HG03108 (cell line): Measurements from ENCODE around the gene NAA38.
A peak's percentile ranks its signal among the peaks of the same experiment; 100 is the strongest.

Experiments
- ATAC-seq: cut with Tn5 transposase; IDR thresholded peaks from one replicate; pipeline ENCODE4 v1.9.1; 2021; ENCODE audit warnings: moderate library complexity; ENCODE audit not compliant: unreplicated experiment

The NAA38 gene

GRCh38 chr17:7841915-7842379 is 15.4 kb downstream of the NAA38 start:
- ATAC-seq = peak; percentile 19

GRCh38 chr17:7841396-7841914 is 15.9 kb downstream of the NAA38 start:
- peak; percentile 13 for ATAC-seq

- no peak for ATAC-seq
Observed at GRCh38 chr17:7840875-7841274, 16.5 kb downstream of the NAA38 start.

- ATAC-seq = no peak
Observed at GRCh38 chr17:7840441-7840840, 16.9 kb downstream of the NAA38 start.

GRCh38 chr17:7839876-7840261 is 17.5 kb downstream of the NAA38 start:
- ATAC-seq = no peak

DNA sequence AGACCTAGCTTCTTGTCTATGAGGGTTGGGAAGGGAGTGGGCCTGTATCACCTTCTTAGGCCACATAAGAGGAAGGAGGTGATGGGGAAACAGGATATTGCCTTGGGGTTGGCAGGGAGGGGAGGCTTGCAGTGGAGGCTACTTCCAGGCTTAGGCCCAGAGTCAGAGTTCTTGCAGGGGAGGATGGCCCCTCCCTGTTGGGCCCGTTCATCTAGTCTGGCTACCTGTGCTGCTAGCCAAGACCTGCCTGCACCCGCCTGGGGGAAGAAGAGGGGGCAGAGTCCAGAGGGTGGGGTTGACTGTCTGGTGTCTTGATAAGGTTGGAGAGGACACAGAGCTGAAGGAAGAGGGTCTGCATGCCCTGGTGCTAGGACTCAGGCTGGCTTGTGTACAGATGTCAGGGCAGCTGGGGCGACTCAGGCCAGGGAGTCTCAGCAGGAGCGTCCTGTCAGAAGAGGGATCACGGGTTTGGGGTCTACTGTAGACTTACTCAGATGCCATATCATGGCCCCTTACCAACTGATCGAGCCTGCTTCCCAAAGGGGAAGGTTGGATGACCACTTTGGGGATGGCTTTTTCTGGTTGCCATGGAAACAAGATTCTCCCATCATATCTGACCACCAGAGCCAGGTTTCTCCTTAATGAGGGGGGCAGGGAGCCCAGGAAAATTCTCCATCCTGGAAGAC is 18.0 kb downstream of the NAA38 start:
- ATAC-seq = no peak

GRCh38 chr17:7838090-7839075 is 19.0 kb downstream of the NAA38 start:
- ATAC-seq = no peak

GRCh38 chr17:7837408-7838088 is 19.8 kb downstream of the NAA38 start:
- no peak for ATAC-seq

- no peak for ATAC-seq
Observed at GRCh38 chr17:7836596-7837407, 20.6 kb downstream of the NAA38 start.

DNA sequence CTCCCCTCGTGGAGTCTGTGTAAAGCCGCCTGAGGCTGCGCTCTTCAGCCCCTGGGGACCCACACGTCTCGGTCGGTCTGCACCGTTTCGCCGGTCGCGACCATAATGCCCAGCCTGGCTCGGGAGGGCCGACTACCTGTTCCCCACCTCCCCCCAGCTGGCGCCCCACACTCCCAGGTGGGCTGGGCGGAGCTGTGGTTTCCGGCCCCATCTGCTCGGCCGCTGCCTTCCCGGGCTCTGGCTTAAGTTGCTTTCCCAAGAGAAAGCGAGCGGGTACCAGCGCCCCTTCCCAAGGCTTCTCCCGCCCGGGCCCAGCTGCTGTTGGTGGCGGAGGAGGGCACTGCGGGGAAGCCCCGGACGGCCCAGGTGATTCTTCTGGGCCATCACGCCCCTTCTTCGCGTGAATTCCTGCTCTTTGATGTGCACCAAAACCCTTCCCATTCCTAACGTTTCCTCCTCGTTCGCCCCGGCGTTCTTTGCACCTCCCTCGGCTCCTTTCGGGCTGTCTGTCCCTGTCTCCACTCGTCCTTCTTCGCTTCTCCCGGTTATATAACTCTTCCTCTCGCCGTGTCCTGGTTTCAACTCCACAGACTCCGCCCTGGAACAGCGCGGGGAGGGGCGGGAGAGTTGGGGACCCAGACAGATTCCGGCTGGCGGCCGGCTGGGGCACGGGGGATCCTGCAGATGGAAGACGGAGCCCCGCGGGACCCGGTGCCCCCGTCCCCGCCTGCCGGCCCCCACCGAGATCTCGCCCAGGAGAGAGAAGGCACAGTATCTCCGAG is 21.4 kb downstream of the NAA38 start:
- ATAC-seq = peak; percentile 24

GRCh38 chr17:7834957-7835813 is 22.2 kb downstream of the NAA38 start:
- ATAC-seq = peak; percentile 45

DNA sequence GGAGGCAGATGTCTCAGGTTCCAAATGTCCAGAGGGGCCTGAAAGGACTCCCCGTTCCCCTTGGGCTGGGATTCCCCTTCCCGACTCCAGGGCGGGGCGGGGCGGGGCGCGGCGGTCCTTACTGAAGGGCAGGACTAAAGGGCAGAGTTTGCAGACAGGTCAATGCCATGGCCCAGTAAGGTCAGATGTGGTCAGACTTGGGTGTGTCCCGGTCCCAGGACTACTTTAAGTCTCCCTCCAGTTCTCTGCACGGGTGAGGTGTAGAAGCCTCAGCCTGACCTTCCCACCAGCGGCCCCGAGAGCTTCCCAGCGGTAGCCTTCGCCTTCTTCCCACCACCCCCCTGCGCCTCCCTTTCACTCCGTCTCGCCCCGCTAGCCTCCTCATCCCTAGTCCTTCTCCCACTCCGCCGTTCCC is 22.8 kb downstream of the NAA38 start:
- no peak for ATAC-seq

DNA sequence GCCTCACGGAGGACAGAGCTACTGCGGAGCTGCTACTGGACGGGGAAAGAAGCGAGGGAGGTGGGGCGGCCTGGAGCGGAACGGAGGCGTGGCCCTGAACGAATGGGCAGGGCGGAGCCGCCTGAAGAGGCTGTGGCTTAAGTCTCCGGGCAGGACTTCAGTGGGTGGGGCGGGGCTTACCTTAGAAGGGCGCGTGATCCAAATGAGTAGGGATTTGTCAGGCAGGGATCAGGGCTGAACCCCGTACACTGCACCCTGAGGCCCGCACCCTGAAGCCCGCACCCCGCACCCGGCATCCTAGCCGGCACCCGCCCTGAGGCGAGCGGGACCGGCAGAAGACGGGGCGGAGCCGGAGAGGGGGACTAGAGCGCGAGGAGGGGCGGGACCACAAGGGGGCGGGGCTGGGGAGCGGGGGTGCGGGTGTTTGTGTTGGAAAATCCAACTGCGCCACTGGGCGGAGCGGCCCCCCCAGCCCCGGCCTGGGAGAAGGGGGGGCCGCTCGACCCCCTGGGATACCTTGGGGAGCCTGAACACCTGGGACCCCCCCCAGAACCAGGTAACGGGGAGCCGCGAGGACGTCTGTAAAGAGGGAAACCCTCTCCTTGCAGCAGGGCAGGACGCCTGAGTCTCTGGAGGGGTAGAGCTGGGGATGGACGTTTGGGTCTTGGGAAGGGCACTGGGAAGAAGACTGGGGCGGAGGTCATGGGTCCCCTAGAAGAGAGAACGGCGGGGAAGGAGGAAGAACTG is 23.4 kb downstream of the NAA38 start, which contains the start of gene KDM6B:
TSS of gene KDM6B (plus strand) at position 423 of the 747 bp plus-strand sequence. CDS start 11,338 bp downstream, outside the sequence.
- ATAC-seq = peak; percentile 42

DNA sequence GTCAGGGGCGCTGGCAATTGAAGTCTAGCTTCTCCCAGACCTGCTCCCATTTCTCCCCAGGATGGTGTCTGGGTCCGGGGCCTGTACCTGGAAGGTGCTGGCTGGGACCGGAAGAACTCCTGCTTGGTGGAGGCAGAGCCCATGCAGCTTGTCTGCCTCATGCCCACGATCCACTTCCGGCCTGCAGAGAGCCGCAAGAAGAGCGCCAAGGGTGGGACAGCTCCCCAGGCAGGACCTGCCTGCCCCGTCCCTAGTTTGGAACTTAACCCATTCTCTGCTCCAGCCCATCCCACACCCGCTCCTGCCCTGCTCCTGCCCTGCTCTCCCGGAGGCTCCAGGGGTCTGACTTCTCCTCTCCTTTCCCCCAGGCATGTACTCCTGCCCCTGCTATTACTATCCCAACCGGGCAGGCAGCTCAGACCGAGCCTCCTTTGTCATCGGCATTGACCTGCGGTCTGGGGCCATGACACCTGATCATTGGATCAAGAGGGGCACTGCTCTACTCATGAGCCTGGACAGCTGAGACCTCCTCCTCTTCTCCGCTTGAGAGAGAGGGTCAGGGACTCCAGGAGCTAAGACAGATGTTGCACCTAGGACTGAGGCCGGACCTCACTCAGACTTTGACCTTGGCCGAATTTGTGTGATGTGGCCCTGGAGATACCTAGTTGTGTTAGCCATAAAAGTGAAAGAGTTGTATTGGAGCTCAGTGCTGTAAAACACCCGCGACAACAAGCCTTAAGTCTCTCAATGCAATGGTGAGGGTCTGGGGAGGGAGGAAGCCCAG is 24.2 kb downstream of the NAA38 start:
- ATAC-seq = no peak

GRCh38 chr17:7832431-7832830 is 24.9 kb downstream of the NAA38 start:
- no peak for ATAC-seq

- ATAC-seq = no peak
Observed at GRCh38 chr17:7831233-7831632, 26.1 kb downstream of the NAA38 start.

GRCh38 chr17:7830616-7831015 is 26.7 kb downstream of the NAA38 start:
- ATAC-seq = no peak
